NCI-H510A (cell line): ENCODE data around the gene GNAZ.

Source experiments
- DNase-seq: peaks from one replicate; lab custom pipeline; 2025; lab: John Stamatoyannopoulos, UW

GNAZ gene

GRCh38 chr22:23077627-23078461 lies 7.5 kb downstream of the GNAZ start:
- no peak for DNase-seq

- no peak for DNase-seq
These were observed 8.1 kb downstream of the GNAZ start for GRCh38 chr22:23078462-23078787.

GRCh38 chr22:23079240-23079768 lies 9.0 kb downstream of the GNAZ start:
- no peak for DNase-seq

GRCh38 chr22:23079814-23080521 lies 9.6 kb downstream of the GNAZ start:
- DNase-seq, result no peak

- DNase-seq, result no peak
These were observed 10.4 kb downstream of the GNAZ start for GRCh38 chr22:23080613-23081290.

GRCh38 chr22:23082534-23083314 lies 12.4 kb downstream of the GNAZ start:
- no peak for DNase-seq

GRCh38 chr22:23083315-23084021 lies 13.1 kb downstream of the GNAZ start:
- no peak for DNase-seq

- DNase-seq, result no peak
These were observed 14.4 kb downstream of the GNAZ start for GRCh38 chr22:23084453-23085350.

GRCh38 chr22:23085351-23085671 lies 15.0 kb downstream of the GNAZ start:
- no peak for DNase-seq

- DNase-seq, result no peak
These were observed 15.5 kb downstream of the GNAZ start for GRCh38 chr22:23085785-23086184.

- DNase-seq, result no peak
These were observed 15.9 kb downstream of the GNAZ start for GRCh38 chr22:23086263-23086662.

GRCh38 chr22:23086787-23087186 lies 16.5 kb downstream of the GNAZ start:
- no peak for DNase-seq

- no peak for DNase-seq
These were observed 17.9 kb downstream of the GNAZ start for GRCh38 chr22:23088199-23088604.

GRCh38 chr22:23089010-23089409 lies 18.7 kb downstream of the GNAZ start:
- no peak for DNase-seq

- no peak for DNase-seq
These were observed 19.5 kb downstream of the GNAZ start for GRCh38 chr22:23089633-23090456.

- DNase-seq, result no peak
These were observed 20.1 kb downstream of the GNAZ start for GRCh38 chr22:23090457-23090835.

- DNase-seq, result no peak
These were observed 21.4 kb downstream of the GNAZ start for GRCh38 chr22:23091760-23092159.

GRCh38 chr22:23092217-23092955 lies 22.1 kb downstream of the GNAZ start:
- DNase-seq, result no peak
